ENCODE data around the gene HORMAD2.

The HORMAD2 gene

GRCh38 chr22:30079952-30080533 is at the start of gene HORMAD2:
HORMAD2 (plus strand) TSS chr22:30080464; CDS start chr22:30093953, 13,489 bp downstream.
- in situ Hi-C loops (cut with HindIII; ENCODE audit: low pct_ligation_motif_present, low sequenced_read_pairs), result no loop called here
- Histone ChIP-seq H3K27me3 (replicated peaks) (peaks cover 8% of the 10 kb centered on the region), H3K27ac (no peak within 1 kb of the TSS), H3K36me3 (replicated peaks) (no peaks in the 10 kb centered on the region), H3K4me3 (ENCODE audit: low read depth, low read length) (peak within 1 kb of the TSS; percentile 51)
- DNase-seq, result peak; percentile 40
- no peak for TF ChIP-seq CTCF (IDR thresholded peaks at IDR 0.05; ENCODE audit: low read depth, low read length, missing control alignments)

- H3K27me3 ChIP-seq (replicated peaks), result no peaks in the 10 kb centered on the region
- H3K36me3 ChIP-seq (replicated peaks), result peaks cover 9% of the 10 kb centered on the region
- no peak for TF ChIP-seq CTCF (IDR thresholded peaks at IDR 0.05; ENCODE audit: low read depth, low read length, missing control alignments)
- DNase-seq, result no peak
- H3K4me3 ChIP-seq (ENCODE audit: low read depth, low read length), result no peak overlapping the region
- in situ Hi-C loops (cut with HindIII; ENCODE audit: low pct_ligation_motif_present, low sequenced_read_pairs), result no loop called here
- no peak overlapping the region for H3K27ac ChIP-seq
Measured at GRCh38 chr22:30031328-30031727, 48.9 kb upstream of the HORMAD2 start.

- in situ Hi-C loops (cut with HindIII; ENCODE audit: low pct_ligation_motif_present, low sequenced_read_pairs), result no loop called here
- DNase-seq, result no peak
- TF ChIP-seq CTCF (IDR thresholded peaks at IDR 0.05; ENCODE audit: low read depth, low read length, missing control alignments), result no peak
- Histone ChIP-seq H3K36me3 (replicated peaks) (peaks cover 9% of the 10 kb centered on the region), H3K27ac (no peak overlapping the region), H3K4me3 (ENCODE audit: low read depth, low read length) (no peak overlapping the region), H3K27me3 (replicated peaks) (no peaks in the 10 kb centered on the region)
Measured at GRCh38 chr22:30031764-30032455, 48.4 kb upstream of the HORMAD2 start.

GRCh38 chr22:30033137-30033536 is 47.1 kb upstream of the HORMAD2 start:
- in situ Hi-C loops (cut with HindIII; ENCODE audit: low pct_ligation_motif_present, low sequenced_read_pairs), result no loop called here
- no peak for TF ChIP-seq CTCF (IDR thresholded peaks at IDR 0.05; ENCODE audit: low read depth, low read length, missing control alignments)
- Histone ChIP-seq H3K36me3 (replicated peaks) (peaks cover 2% of the 10 kb centered on the region), H3K27ac (no peak overlapping the region), H3K27me3 (replicated peaks) (no peaks in the 10 kb centered on the region), H3K4me3 (ENCODE audit: low read depth, low read length) (no peak overlapping the region)
- DNase-seq, result no peak

GRCh38 chr22:30033901-30034300 is 46.4 kb upstream of the HORMAD2 start:
- TF ChIP-seq CTCF (IDR thresholded peaks at IDR 0.05; ENCODE audit: low read depth, low read length, missing control alignments), result no peak
- no peak for DNase-seq
- Histone ChIP-seq H3K4me3 (ENCODE audit: low read depth, low read length) (no peak overlapping the region), H3K36me3 (replicated peaks) (no peaks in the 10 kb centered on the region), H3K27me3 (replicated peaks) (no peaks in the 10 kb centered on the region), H3K27ac (no peak overlapping the region)
- in situ Hi-C loops (cut with HindIII; ENCODE audit: low pct_ligation_motif_present, low sequenced_read_pairs), result no loop called here

Data from brain microvascular endothelial cell (primary cell).